Right renal cortex interstitium (tissue), 3 donors: ENCODE results near the gene FAM83D. TPM values are rescaled to one million over a fixed set of nuclear protein-coding genes. Genes with fewer than 3 reads are reported as not detected.

Experiments
- DNase-seq, 3 donors: peaks; one replicate each; pipeline ENCODE4 v3.0.0-alpha.2; 2013; ENCODE audit warnings: low read depth in 3 of 3, low spot score in 2 of 3
- polyA plus RNA-seq, 3 donors: library from polyadenylated mRNA; unstranded; fragments of 120-200 nt; gene quantifications; one replicate each; pipeline ENCODE4 v1.2.1, GENCODE V29; 2013; ENCODE audit not compliant: insufficient read length in 3 of 3

The FAM83D gene
- polyA plus RNA-seq, 3 donors: 14.3 to 16.1 (median 15.8) TPM

DNA sequence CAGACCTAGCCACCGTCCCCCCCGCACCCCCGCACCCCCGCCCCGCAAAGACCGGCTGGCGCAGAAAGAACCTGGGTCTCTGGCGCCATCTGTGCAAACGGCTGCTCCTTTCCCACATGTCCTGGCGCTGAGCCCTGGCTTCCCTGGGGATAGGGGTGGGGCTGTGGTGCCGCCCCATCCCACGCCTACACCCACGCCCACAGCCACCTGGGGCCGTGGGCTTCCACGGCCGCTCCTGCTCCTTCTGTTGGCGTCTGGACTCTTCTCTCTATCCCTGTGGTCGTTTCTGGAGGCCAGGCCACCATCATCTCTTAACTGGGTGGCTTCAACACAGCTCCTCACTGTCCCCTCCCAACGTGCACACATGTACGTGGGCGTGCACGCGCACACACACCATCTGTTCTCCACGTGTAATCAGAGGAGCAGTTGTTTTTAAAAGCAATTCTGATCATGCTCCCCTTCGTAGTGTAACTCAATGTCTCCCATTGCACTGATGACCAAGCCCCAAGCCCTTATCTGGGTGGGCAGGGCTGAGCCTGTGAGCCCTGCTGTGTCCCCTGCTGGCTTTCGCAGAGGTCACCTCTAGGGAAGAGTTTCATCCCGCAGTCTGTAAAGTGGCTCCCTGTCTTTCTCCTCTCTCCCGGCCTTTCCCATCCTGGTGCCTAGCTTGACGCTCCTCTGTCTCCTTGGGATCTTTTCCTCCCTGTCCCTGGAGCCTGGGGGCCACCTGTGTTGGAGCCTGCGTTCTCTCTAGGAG is 31.9 kb upstream of the FAM83D start:
- no peak for DNase-seq

- DNase-seq: no peak
Observed at GRCh38 chr20:38895098-38895949, 30.9 kb upstream of the FAM83D start.

GRCh38 chr20:38896009-38896594 is 30.1 kb upstream of the FAM83D start:
- no peak for DNase-seq

- no peak for DNase-seq
Observed at GRCh38 chr20:38897267-38897666, 28.9 kb upstream of the FAM83D start.

- no peak for DNase-seq
Observed at GRCh38 chr20:38900606-38901005, 25.6 kb upstream of the FAM83D start.

- DNase-seq: no peak
Observed at GRCh38 chr20:38902601-38903000, 23.6 kb upstream of the FAM83D start.

- no peak for DNase-seq
Observed at GRCh38 chr20:38903335-38903734, 22.9 kb upstream of the FAM83D start.

DNA sequence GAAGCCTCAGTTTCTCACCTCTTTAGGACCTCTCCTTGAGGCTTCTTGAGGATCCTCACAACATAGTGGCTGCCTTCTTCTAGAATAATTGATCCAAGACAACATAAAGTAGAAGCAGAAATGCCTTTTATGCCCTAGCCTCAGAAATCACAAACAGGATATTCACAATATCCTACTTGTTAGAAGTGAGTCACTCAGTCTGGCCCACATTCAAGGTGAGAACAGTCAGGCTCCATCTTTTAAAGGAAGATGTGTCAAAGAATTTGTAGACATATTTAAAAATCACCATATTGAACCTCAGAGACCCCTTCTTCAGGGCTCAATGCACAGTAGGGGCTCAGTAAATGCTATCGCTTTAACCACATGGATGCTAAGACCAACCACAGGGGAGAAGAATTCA is 20.8 kb upstream of the FAM83D start:
- DNase-seq: no peak

DNA sequence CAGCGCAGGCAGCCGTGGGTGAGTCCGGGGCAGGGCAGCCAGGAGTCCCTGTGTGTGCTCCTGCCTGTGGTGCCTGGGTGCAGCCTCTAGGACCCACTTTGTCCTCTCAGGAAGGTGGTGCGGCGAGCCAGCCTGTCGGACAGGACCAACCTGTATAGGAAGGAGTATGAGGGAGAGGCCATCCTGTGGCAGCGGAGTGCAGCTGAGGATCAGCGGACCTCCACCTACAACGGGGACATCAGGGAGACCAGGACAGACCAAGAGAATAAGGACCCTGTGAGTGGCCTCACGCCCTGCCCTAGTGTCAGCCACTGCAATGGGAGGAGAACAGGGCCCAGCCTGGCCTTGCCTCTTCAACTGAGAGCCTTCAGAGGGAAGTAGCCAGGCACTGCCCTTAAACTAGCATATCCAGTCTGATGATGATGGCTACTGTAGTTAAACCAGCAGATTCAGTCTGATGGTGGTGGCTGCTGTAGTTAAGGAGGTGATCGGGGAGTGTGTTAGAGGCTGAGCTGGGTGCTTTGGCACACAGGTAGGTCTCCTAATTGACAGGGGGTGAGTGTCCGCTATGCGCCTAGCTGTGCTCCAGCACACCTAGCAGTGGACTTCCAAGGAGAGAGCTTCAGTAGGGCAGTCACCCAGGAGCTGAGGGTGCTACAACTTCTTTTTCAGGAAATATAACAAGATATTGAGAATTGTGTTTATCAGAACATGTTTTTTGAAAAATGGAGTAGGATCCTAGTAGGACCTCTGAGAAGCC is 18.1 kb upstream of the FAM83D start:
- no peak for DNase-seq

DNA sequence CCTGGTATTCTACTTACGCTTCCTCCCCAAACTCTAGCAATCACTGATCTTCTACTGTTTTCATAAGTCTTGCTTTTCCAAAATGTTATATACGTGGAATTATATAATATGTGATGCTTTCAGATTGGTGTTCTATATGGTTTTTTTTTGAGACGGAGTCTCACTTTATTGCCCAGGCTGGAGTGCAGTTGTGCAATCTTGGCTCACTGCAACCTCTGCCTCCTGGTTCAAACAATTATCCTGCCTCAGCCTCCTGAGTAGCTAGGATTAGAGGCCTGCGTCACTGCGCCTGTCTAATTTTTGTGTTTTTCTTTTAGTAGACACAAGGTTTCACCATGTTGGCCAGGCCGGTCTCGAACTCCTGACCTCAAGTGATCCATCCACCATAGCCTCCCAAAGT is 10.9 kb upstream of the FAM83D start:
- no peak for DNase-seq

DNA sequence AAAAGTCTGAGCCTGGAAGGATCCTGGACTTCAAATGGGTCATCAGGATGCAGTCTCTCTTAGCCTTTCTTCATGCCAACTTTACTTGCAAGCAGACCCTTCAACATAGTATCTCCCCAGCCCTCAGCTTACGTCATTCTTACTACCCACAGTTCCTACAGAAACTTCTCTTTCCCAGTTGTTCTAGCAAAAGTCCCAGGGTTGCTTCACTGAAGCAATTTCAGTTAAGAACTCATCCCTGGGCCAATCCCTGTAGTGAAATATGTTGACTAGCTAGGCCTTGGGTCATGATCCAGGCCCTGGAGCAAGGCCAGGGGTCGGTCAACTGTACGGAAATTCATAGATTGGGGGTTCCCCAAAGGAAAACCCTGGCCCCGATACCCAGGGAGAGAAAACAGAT is 8.6 kb upstream of the FAM83D start:
- no peak for DNase-seq

DNA sequence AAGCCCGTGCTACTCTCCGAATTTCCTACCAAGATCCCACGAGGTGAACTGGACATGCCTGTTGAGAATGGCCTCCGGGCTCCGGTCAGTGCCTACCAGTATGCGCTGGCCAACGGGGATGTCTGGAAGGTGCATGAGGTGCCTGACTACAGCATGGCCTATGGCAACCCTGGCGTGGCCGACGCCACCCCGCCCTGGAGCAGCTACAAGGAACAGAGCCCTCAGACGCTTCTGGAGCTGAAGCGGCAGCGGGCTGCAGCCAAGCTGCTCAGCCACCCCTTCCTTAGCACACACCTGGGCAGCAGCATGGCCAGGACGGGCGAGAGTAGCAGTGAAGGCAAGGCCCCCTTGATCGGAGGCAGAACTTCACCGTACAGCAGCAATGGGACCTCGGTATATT is 8.0 kb upstream of the FAM83D start:
- no peak for DNase-seq

DNA sequence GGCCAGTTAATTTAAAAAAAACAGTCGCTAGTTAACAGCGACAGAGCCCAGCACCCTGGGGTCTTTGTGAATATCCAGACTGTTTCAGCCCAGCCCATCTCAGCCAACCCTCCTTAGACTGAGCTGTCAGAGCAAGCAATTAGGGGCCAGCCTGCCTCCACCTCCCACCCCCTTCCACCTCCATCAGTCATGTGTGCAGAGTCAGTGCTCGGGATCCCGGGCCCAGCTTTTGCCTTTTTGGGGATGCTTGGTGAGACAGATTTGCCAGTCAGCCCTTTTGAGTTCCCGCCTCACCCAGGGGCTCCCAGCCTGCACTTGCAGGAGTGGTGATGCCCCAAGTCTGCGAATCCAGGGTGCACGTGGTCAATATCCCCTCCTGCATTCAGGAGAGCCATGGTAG is 6.5 kb upstream of the FAM83D start:
- no peak for DNase-seq

DNA sequence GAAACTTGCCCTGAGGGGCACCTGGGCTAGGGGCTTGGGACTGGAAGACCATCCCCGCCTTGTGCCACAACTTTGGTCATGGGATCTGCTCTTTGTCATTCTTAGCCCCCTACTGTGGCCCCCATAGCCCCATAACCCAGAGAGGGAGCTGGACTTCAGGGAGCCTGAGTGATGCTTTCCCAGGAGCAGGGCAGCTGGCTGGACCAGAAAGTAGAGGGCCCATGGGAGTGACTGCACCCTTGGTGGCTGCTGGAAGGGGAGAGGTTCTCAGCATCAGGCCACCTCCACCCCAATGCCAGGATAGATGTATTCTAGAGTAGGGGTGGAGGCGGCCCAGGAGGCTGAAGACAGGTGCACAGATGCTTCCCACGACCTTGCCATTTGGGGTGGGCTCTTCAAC is 5.8 kb upstream of the FAM83D start:
- DNase-seq: no peak

- no peak for DNase-seq
Observed at GRCh38 chr20:38920851-38921250, 5.4 kb upstream of the FAM83D start.

GRCh38 chr20:38924718-38925117 is 1.5 kb upstream of the FAM83D start:
- no peak for DNase-seq

- DNase-seq: no peak
Observed at GRCh38 chr20:38926934-38927616, 858 bp downstream of the FAM83D start.

- no peak for DNase-seq
Observed at GRCh38 chr20:38927902-38928578, 1.8 kb downstream of the FAM83D start.

DNA sequence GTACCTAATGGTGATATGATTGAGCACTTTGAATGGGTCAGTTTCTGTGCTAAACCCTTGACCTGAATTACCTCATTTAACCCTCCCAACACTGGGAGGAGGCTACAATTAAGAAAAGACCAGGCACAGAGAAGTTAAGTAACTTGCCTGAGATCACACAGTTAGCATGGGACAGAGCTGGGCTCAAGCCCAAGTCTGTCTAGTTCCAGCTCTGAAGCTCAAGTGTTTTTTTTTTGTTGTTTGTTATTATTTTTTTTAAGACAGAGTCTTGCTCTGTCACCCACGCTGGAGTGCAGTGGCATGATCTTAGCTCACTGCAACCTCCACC is 4.0 kb downstream of the FAM83D start:
- no peak for DNase-seq

DNA sequence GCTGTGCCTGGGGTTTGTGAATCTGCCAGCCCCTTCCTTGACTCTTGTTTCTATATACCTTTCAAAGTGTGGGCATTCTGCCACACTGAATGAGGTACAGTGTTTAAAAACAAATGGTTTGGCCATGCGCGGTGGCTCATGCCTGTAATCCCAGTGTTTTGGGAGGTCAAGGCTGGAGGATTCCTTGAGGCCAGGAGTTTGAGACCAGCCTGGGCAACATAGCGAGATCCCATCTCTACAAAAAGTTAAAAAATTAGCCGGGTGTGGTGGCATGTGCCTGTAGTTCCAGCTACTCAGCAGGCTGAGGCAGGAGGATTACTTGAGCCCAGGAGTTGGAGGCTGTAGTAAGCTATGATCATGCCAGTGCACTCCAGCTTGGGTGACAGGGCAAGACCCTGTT is 5.8 kb downstream of the FAM83D start:
- no peak for DNase-seq
